CMK (cell line): Measurements from ENCODE around the gene MAOB.

ENCODE experiments used
- DNase-seq: peaks from one replicate; pipeline ENCODE4 v3.0.0-alpha.2; 2010; ENCODE audit warnings: low read depth

Gene MAOB

GRCh38 chrX:43860646-43861370, 21.4 kb downstream of the MAOB start:
- no peak for DNase-seq

- DNase-seq, result no peak
These were observed 28.9 kb downstream of the MAOB start for GRCh38 chrX:43853225-43853828.

DNA sequence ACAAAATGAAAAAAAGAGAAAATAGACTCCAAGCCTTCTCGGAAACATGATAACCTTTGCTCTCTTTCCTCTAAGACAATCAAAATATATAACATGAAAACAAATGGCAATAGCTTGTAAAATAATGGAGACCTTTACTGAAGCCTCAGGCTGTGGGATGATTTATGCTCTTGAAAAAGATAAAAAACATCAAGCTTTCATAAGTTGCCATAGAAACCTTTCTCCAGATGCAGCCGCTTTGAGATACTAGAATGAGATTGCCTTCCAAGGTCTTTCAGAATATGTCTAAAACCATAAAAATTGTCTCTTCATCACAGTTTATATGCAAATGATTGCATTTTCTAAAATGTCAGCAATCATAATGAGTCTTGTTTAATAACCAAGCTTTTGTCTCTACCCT, 31.6 kb downstream of the MAOB start:
- DNase-seq, result no peak

GRCh38 chrX:43849173-43849572, 33.1 kb downstream of the MAOB start:
- no peak for DNase-seq

DNA sequence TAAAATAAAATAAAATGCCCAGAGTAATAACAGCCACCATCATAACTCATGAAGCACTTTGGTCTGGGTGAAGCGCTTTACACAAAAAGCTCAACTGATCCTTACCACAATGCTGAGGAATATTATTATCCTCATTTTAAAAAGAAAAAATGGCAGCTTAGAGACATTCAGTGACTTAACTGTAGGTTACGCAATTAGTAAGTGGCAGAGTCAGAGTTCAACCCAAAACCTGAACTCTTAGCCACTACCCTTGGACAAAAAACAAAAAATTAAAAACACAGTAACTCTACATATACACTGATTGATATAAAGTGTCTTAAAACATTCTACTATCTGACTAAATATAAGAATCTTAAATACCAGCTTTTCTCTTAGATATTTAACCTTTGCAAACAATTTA, 34.9 kb downstream of the MAOB start:
- DNase-seq, result no peak

- no peak for DNase-seq
These were observed 35.7 kb downstream of the MAOB start for GRCh38 chrX:43846558-43846957.

- DNase-seq, result no peak
These were observed 36.5 kb downstream of the MAOB start for GRCh38 chrX:43845776-43846175.

DNA sequence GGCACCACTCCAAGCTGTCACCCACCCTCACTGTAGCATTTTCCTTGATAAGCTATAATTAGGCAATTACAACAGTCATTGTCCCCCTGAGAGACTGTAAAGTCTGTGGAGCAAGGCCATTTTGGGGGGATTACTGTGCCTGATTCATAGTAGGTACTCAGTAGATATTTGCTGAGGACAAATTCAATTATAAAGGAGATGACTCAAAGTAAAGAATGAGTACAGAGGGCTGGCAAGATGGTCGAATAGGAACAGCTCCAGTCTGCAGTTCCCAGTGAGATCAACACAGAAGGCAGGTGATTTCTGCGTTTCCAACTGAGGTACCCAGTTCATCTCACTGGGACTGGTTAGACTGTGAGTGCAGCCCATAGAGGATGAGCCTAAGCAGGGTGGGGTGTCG, 42.0 kb downstream of the MAOB start:
- DNase-seq, result no peak

DNA sequence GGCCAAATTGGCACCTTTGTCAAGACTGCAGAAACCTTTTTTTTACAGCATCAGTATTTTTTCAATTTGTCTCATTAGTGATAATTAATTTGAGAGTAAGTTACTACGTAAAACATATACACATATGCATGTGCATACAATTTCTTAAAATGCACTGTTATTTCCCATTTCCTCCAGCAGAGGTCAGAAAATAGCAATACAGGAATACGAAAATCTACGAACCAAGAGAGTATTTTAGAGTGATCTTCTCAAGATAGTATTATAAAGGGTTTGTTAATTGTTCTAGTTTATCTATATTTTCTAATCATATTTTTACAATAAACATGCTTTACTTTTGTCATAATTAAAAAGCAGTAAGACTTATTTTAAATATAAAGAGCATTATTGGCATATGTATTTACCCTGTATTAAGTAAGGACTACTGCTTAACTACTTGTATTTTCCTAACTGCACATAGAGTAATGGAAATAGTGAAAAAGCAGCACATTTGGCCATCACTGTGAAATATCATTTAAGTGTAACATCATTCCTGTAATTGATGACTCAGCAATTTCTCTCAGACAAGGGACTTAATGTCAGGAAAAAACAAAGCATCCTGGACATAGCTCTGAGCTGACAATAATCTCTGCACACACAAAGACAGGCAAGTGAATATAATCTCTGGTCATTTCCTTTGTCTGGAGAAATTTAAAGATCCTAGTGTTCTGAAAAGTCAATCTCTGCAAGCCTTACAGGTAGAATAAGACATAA, 45.6 kb downstream of the MAOB start:
- DNase-seq, result no peak

DNA sequence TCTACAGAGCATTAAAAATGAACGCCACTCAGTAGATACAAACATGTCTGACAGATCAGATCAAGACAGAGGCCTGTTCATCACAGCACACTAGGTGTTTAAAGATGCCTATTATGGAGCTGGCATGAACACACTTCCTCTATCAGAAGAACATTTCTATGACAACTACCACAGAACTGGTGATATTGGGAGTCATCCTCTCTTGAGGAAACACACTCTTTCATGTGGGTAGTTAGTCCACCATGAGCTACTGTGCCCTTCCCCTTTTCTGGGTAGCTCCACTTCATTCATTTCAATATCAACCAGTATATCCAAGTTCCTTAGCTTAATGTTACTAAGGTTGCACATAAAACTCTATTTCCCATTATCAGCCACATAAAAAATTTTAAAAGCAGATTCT, 46.7 kb downstream of the MAOB start:
- DNase-seq, result no peak

DNA sequence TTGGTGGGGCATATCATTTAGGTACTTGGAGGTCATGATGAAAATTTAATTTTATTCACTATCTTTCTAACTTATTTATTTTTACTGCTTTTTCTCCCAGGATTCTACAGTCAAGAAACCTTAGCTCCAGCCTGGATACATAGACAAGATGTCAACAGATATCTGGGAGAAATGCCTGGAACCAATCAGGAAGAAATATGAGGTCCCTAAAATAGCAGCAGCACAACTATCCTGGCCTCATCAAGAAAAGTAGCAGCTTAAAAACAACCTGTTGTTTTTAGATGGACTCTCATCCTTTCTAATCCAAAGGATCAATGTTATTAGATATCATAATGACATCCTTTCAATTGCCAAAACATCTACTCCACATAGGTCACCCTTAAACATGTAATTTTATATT, 54.5 kb downstream of the MAOB start:
- no peak for DNase-seq

GRCh38 chrX:43822014-43822413, 60.2 kb downstream of the MAOB start:
- DNase-seq, result no peak

GRCh38 chrX:43817444-43817843, 64.8 kb downstream of the MAOB start:
- no peak for DNase-seq

DNA sequence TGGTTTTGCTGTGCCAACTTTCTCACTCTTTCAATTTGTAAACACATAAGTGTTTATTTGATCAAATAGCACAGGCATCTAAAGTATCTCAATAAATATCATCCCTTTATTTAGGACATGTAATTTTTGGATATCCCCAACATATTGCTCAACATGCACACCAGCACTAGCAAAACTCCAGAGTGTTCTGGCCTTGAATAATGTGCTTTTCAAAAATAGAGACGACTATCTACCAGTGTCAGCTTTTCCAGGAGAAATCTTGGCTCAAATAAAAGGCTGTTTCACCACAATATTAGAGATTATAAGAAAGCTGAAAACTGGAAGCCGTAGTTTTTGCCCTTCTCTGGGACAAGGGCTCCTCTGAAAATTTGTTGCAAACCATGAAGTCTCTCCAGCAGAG, 67.0 kb downstream of the MAOB start:
- no peak for DNase-seq

DNA sequence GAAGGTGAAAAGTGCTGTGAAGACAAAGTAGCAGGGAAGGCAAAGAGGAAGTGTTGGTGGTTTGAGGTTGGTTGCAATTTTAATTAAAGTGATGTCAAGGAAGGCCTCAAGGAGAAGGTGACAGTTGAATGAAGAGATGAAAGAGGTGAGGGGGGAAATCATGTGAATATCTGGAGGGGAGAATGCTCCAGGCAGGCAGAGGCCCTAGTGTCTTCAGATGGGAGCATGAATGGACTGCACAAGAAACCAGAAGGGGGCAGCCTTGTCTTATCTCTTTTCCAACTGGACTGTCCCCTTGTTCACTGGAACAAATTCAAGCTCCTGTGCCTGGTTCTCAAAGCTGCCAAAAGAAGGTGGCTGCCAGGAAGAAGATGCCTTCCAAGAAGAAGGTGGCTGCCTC, 68.4 kb downstream of the MAOB start:
- DNase-seq, result no peak

DNA sequence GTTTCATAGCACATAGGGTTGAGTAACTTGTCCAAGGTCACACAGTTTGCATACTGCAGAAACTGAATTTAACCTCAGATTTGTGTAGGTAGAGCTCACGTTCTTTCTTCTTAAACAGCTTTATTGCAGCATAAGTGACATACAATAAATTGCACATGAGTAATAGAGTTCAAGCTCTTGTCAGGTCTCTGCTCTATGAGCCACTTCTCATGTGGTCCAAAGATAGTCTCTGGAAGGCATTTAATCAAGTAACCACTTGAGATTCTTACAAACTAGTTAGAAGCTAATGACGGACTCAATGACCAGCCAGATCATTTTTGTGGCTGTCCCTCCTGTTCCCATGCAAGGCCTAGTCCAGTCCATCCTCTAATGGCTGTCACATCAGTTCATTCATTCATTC, 68.9 kb downstream of the MAOB start:
- DNase-seq, result no peak

GRCh38 chrX:43809463-43809862, 72.8 kb downstream of the MAOB start:
- DNase-seq, result no peak

DNA sequence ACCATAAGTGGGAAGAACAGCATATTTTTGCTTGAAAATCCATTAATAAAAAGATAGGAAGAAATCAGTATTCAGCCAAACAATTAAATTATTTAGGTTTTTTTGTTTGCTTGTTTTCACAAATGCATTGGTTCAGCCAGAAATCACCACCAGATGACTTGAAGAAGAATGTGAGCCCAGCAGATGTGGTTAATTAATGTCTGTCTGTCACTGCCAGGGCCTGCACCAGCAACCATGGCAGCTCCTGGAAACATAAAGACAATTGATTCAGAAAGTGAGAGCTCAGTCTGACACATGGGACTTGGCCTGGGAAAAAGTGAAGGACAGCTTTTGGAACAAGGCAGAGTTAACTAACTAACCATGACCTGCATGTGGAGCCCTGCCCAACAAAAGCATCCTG, 74.0 kb downstream of the MAOB start:
- DNase-seq, result no peak

DNA sequence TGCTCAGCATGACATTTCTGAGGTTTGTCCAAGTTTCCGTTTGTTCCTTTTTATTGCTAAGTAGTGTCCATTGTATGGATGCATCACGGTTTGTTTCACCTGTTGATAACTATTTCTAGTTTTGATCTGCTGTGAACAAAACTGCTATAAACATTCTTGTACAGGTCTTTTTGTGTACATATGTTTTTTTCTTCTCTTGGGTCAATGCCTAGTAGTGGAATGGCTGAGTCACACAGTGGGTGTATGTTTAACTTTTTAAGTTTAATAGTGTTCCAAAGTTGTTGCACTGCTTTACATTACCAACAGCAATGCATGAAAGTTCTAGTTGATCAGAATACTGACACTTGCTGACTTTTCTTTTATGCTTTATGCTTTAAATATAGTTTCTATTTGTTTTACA, 76.7 kb downstream of the MAOB start:
- no peak for DNase-seq

GRCh38 chrX:43804021-43804420, 78.2 kb downstream of the MAOB start:
- no peak for DNase-seq

DNA sequence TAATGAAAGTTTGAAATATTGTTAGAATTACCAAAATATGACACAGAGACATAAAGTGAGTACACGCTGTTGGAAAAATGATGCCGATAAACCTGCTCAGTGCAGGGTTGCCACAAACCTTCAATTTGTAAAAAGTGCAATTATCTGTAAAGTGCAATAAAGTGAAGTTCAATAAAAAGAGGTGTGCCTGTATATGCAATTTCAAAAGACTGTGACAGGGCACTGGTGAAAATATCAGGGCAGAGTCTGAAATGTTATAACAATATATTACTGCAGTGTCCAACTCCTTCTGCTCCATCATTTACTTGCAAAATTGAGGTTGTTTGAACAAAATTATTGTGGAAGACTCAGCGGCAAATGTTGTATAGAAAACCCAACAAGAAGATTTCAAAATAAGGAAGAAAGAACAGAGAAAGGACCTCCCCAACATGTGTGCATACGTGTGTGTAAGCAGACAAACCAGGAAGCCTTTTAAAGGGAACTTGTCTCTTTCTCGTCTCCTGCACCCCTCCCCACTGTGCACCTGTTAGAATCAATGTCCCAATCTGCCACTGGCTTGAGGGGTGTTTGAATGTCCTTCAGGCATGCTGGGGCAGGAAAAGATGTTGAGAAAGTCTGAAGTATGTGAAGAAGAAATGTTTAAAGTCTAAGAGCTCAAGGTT, 96.2 kb downstream of the MAOB start:
- no peak for DNase-seq

GRCh38 chrX:43758044-43758443, 124.2 kb downstream of the MAOB start:
- no peak for DNase-seq

GRCh38 chrX:43756076-43756475, 126.2 kb downstream of the MAOB start:
- no peak for DNase-seq
